HG02610 (cell line): ENCODE results near the gene ALMS1.
"Not testable (repeated sequence)": the region's sequence is repeated elsewhere in the genome, so short reads cannot be mapped to it uniquely, and the experiment has no call there.

Experiments used
- ATAC-seq: cut with Tn5 transposase; IDR thresholded peaks from one replicate; pipeline ENCODE4 v1.9.1; 2021; ENCODE audit warnings: mild to moderate bottlenecking, moderate library complexity; ENCODE audit not compliant: unreplicated experiment

ALMS1 gene

GRCh38 chr2:73403237-73403636 is 17.6 kb downstream of the ALMS1 start:
- ATAC-seq: no peak

DNA sequence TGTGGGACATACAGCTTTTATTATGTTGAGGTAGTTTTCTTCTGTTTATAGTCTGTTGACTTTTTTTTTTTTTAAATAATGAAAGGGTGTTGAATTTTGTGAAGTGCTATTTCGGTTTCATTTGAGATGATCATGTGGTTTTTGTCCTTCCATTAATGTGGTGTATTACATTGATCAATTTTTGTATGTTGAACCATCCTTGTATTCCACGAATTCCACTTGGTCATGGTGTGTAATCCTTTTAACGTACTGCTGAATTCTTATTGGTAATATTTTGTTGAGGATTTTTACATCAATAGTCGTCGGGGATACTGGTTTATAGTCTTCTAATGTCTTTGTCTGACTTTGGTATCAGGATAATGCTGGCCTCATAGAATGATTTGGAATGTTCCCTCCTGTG is 18.8 kb downstream of the ALMS1 start:
- no peak for ATAC-seq

GRCh38 chr2:73406996-73407395 is 21.4 kb downstream of the ALMS1 start:
- no peak for ATAC-seq

GRCh38 chr2:73408198-73408597 is 22.6 kb downstream of the ALMS1 start:
- ATAC-seq: no peak

- no peak for ATAC-seq
Measured at GRCh38 chr2:73414696-73415095, 29.1 kb downstream of the ALMS1 start.

- no peak for ATAC-seq
Measured at GRCh38 chr2:73415906-73416305, 30.3 kb downstream of the ALMS1 start.

- no peak for ATAC-seq
Measured at GRCh38 chr2:73418343-73418742, 32.7 kb downstream of the ALMS1 start.

GRCh38 chr2:73423913-73424312 is 38.3 kb downstream of the ALMS1 start:
- ATAC-seq: no peak

GRCh38 chr2:73426176-73426575 is 40.5 kb downstream of the ALMS1 start:
- ATAC-seq: no peak

DNA sequence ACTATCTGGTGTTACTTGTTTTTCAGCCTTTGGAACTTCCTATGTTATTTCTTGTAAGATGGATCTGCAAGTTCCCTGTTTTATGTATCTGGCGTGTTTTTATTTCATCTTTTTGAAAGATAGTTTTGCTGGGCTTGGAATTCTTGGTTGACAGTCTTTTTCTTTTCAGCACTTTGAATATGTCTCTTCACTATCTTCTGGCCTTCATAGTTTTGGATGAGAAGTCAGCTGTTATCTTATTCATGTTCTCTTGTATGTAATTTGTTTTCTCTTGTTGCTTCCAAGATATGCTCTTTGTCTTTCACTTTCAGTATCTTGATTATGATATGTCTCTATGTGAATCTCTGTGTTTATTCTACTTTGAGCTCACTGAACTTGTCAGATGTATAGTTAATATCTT is 50.4 kb downstream of the ALMS1 start:
- no peak for ATAC-seq

DNA sequence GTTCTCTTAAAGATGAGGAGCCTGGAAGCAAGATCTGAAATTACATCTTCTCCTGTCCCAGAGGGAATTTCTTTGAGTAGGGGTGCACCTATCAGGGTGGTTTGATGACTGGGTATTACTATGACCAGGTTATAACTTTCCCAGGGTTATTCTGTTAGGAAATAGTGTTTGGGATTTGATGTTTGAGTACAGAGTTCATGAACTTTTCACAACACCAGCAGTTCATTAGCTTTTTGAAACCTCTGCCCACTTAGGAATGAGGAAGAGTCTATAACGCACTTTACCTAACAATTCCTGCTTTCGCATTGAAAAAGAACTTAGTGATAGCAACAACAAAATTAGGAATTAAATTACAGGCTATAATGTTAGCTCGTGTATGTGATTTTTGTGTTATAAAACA is 58.6 kb downstream of the ALMS1 start:
- ATAC-seq: no peak

GRCh38 chr2:73448856-73449255 is 63.2 kb downstream of the ALMS1 start:
- no peak for ATAC-seq

GRCh38 chr2:73449404-73449803 is 63.8 kb downstream of the ALMS1 start:
- no peak for ATAC-seq

DNA sequence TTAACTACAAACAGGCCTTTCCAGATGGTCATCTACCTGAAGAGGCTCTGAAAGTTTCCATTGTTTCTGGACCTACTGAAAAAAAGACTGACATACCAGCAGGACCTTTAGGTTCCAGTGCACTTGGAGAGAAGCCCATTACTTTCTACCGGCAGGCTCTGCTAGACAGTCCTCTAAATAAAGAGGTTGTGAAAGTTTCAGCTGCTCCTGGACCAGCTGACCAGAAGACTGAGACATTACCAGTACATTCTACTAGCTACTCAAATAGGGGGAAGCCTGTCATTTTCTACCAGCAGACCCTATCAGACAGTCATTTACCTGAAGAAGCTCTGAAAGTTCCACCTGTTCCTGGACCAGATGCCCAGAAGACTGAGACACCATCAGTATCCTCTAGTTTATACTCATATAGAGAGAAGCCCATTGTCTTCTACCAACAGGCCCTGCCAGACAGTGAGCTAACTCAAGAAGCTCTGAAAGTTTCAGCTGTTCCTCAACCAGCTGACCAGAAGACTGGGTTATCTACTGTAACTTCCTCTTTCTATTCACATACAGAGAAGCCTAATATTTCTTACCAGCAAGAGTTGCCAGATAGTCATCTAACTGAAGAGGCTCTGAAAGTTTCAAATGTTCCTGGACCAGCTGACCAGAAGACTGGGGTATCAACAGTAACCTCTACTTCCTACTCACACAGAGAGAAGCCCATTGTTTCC is 65.8 kb downstream of the ALMS1 start:
- ATAC-seq: peak; percentile 94

- ATAC-seq: no peak
Measured at GRCh38 chr2:73457982-73458381, 72.3 kb downstream of the ALMS1 start.

GRCh38 chr2:73462388-73462787 is 76.8 kb downstream of the ALMS1 start:
- ATAC-seq: not testable (repeated sequence)

GRCh38 chr2:73468376-73468775 is 82.7 kb downstream of the ALMS1 start:
- ATAC-seq: no peak

DNA sequence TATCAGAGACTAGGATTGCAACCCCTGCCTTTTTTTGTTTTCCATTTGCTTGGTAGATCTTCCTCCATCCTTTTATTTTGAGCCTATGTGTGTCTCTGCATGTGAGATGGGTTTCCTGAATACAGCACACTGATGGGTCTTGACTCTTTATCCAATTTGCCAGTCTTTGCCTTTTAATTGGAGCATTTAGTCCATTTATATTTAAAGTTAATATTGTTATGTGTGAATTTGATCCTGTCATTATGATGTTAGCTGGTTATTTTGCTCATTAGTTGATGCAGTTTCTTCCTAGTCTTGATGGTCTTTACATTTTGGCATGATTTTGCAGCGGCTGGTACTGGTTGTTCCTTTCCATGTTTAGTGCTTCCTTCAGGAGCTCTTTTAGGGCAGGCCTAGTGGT is 98.2 kb downstream of the ALMS1 start:
- ATAC-seq: not testable (repeated sequence)

- no peak for ATAC-seq
Measured at GRCh38 chr2:73487112-73487657, 101.5 kb downstream of the ALMS1 start.

DNA sequence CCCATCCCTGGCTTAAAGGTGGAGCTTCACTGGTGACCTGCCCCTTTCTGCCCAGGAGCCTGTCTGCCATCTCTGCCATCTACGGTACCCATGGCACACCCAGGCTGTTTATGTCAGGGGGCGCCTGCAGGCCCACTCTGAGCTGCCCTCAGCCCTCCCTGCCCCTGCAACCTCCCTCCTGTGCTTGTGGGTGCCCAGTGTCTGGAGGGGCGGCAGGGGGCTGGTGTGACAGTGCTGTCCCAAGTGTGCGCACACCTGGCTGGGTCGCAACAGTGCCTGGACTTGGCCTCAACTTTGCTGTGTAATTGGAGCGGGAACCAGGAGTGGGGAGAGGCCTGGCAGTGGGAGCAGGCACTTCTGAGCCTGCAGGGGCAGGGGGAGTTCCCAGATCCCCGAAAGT is 102.4 kb downstream of the ALMS1 start:
- ATAC-seq: no peak

DNA sequence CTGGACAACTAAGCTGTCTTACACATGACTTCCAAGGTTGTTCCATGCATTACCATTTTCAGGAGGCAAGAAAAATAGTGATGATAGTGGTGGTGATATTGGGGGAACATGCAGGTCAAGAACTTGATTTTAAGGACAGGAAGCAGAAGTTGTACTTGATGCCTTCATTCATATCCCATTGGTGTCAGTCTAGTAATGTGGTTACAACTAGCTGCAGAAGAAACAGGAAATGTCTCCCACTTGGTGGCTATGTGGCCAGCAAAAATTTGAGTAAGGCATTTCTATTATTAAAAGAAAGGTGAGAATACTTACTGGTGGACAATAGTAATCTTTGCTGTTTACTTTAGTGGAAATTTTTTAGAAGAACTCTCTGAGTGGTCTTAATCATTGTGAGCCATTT is 103.4 kb downstream of the ALMS1 start:
- ATAC-seq: no peak

DNA sequence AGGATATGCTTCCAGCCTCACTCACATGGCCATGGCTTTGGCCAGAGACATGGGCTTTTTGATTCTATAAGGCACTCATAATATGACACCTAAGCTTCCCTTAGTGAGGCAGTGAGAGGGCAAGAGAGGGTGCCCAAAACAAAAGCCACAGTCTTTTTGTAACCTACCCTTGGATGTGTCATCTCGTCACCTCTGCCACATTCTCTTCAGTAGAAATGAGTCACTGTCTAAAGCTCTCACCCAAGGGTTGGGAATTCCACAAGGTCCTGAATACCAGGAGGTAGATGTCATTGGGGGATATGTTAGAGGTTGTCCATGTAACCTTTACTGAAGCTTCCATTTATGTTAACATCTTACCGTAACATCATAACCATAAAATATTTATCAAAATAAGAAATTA is 108.4 kb downstream of the ALMS1 start:
- no peak for ATAC-seq

DNA sequence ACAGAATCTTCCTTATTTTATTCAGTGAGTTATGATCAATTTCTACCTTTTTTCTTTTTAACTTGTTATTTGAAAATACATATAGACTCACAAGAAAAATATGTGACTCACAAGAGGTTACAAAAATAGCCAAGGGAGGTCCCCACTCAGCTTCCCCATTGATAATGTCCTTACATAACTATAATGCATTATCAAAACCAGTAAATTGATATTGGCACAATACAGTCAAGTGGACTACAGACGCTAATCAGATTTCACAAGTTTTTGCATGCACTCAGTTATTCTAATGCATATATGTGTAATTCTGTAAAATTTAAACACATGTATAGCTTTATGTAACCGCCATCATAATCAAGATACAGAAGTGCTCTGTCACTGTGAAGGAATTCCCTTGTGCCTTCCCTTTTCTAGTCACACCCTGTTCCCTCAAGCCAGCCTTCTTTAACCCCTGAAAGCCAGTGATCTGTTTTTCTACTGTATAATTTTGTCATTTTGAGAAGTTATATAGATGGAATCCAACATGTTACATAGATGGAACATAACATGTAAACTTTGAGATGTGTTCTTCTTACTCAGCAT is 118.4 kb downstream of the ALMS1 start:
- ATAC-seq: no peak
